Measurements from ENCODE around the gene GCN1. TPM values are rescaled to one million over a fixed set of nuclear protein-coding genes. Genes with fewer than 3 reads are reported as not detected.

The GCN1 gene
- total and polyA plus RNA-seq, 2 experiments from 2014 or later: 27.0 to 76.0 TPM

DNA sequence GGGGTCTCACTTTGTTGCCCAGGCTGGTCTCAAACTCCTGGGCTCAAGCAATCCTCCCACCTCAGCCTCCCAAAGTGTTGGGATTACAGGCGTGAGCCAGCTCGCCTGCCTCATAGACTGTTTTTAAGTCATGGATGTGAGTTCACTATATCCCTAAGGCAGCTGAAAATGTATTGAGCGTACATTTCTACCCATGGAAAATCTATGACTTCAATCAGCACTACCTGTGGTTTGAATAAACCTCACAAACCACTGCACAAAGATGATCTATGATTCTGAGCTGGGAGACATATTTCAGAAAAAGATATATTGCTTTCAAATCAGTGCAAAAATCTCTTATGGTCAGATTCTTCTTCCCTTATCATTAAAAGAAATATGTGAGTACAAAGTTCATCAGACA, 22.5 kb downstream of the GCN1 start:
- TF ChIP-seq, protein P1, sequence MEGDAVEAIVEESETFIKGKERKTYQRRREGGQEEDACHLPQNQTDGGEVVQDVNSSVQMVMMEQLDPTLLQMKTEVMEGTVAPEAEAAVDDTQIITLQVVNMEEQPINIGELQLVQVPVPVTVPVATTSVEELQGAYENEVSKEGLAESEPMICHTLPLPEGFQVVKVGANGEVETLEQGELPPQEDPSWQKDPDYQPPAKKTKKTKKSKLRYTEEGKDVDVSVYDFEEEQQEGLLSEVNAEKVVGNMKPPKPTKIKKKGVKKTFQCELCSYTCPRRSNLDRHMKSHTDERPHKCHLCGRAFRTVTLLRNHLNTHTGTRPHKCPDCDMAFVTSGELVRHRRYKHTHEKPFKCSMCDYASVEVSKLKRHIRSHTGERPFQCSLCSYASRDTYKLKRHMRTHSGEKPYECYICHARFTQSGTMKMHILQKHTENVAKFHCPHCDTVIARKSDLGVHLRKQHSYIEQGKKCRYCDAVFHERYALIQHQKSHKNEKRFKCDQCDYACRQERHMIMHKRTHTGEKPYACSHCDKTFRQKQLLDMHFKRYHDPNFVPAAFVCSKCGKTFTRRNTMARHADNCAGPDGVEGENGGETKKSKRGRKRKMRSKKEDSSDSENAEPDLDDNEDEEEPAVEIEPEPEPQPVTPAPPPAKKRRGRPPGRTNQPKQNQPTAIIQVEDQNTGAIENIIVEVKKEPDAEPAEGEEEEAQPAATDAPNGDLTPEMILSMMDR (IDR thresholded peaks at IDR 0.05; ENCODE audit: low read depth, low read length): no peak
- Histone ChIP-seq H3K9me3 (ENCODE audit: low read depth) (no peaks in the 10 kb centered on the region), H3K36me3 (peaks cover 72% of the 10 kb centered on the region), H3K4me1 (ENCODE audit: low read depth) (no peaks in the 10 kb centered on the region), H3K27me3 (no peaks in the 10 kb centered on the region), H3K4me3 (no peak overlapping the region), H3K27ac (no peak overlapping the region)
- DNase-seq (ENCODE audit: low read depth in 1 of 2, low spot score in 1 of 2): no peak

DNA sequence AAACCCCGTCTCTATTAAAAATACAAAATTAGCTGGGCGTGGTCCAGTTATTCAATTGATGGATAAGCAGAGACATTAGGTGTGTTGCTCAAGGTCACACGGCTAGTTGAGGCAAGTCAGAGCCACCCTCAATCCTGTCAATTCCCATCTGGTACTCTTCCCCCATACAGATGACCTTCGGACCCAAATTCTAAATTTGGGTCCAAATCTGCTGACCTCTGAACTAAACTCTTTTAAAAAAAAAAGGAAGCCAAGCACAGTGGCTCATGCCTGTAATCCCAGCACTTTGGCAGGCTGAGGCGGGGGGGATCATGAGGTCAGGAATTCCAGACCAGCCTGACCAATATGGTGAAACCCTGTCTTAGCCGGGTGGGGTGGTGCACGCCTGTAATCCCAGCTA, 23.9 kb downstream of the GCN1 start:
- H3K27me3 ChIP-seq: no peaks in the 10 kb centered on the region
- TF ChIP-seq, protein P1 (IDR thresholded peaks at IDR 0.05; ENCODE audit: low read depth, low read length): no peak
- H3K9me3 ChIP-seq (ENCODE audit: low read depth): no peaks in the 10 kb centered on the region
- H3K4me1 ChIP-seq (ENCODE audit: low read depth): no peaks in the 10 kb centered on the region
- peaks cover 57% of the 10 kb centered on the region for H3K36me3 ChIP-seq
- no peak overlapping the region for H3K27ac ChIP-seq
- no peak for DNase-seq (ENCODE audit: low read depth in 1 of 2, low spot score in 1 of 2)
- H3K4me3 ChIP-seq: no peak overlapping the region

DNA sequence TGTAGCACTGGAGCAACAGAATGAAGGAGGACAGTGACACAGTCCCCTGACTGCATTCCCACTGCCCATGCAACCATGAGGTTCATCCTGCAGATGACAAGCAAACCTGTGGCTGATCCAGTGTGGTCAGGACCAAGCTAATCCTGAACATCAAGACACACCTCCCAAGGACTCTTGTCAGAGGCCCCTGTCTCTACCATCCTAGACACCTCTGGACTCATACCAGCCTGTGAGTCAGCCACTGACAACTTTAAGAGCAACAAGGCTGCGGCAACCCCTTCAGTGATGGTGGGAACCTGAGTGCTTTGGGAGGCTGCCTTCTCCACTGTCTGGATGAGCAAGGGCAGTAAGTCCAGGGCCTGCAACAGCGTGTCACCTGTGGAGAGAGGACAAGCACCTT, 24.6 kb downstream of the GCN1 start:
- TF ChIP-seq, protein P1 (IDR thresholded peaks at IDR 0.05; ENCODE audit: low read depth, low read length): no peak
- Histone ChIP-seq H3K4me1 (ENCODE audit: low read depth) (no peaks in the 10 kb centered on the region), H3K27ac (no peak overlapping the region), H3K9me3 (ENCODE audit: low read depth) (no peaks in the 10 kb centered on the region), H3K36me3 (peaks cover 52% of the 10 kb centered on the region), H3K27me3 (no peaks in the 10 kb centered on the region), H3K4me3 (no peak overlapping the region)
- DNase-seq (ENCODE audit: low read depth in 1 of 2, low spot score in 1 of 2): no peak

DNA sequence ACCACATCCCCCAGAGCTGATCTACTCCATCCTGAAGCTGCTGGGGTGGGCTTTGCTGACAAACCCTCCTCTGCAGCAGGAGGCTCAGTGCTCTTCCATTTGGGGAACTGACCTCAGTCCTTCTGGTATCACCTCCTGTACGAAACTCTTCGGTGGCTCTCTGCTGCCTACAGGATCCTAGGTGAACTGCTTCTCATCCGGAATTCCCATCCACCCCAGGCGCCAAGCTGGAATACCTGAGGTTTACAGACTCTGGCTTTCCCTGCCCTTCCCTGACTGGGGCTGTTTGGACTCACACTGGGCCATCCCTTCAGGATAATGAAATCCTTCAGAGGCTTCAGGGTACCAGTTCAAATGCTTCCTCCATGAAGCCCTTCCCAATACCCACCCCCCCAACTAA, 26.2 kb downstream of the GCN1 start:
- Histone ChIP-seq H3K27me3 (no peaks in the 10 kb centered on the region), H3K36me3 (peaks cover 48% of the 10 kb centered on the region), H3K27ac (no peak overlapping the region), H3K9me3 (ENCODE audit: low read depth) (no peaks in the 10 kb centered on the region), H3K4me3 (no peak overlapping the region), H3K4me1 (ENCODE audit: low read depth) (no peaks in the 10 kb centered on the region)
- no peak for DNase-seq (ENCODE audit: low read depth in 1 of 2, low spot score in 1 of 2)
- TF ChIP-seq, protein P1 (IDR thresholded peaks at IDR 0.05; ENCODE audit: low read depth, low read length): no peak

DNA sequence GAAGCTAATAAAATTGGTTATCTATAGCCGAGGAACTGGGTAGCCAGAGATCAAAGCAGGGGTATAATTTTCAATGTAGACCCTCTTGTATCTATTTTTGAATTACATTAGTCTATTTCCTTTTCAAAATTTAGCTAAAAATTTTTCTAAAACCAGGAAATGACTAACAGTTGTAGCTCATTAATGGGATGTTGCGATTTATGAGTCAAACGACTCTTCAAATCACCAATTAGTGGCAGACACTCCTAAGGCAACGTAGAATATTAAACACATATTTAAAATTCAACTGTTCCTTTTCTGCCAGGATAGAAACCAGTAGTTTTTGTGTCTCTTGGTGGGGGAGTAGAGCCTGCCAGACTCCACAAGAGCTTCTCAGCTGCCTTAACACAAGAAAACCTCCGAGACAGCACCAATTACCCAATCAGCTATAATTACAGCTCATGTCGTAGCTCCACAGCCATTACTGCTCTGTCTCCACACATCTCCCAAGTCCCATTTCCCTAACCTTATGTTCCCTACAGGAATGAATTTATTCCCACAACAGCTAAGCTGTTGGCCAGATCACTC, 26.9 kb downstream of the GCN1 start:
- TF ChIP-seq, protein P1 (IDR thresholded peaks at IDR 0.05; ENCODE audit: low read depth, low read length): no peak
- no peaks in the 10 kb centered on the region for H3K27me3 ChIP-seq
- H3K9me3 ChIP-seq (ENCODE audit: low read depth): no peaks in the 10 kb centered on the region
- no peak overlapping the region for H3K27ac ChIP-seq
- H3K36me3 ChIP-seq: peaks cover 48% of the 10 kb centered on the region
- no peak overlapping the region for H3K4me3 ChIP-seq
- no peak for DNase-seq (ENCODE audit: low read depth in 1 of 2, low spot score in 1 of 2)
- H3K4me1 ChIP-seq (ENCODE audit: low read depth): no peaks in the 10 kb centered on the region

Data from cardiac muscle cell (in vitro differentiated cells and primary cell).